ENCODE measurements around the gene MINPP1.

- TF ChIP-seq POLR2AphosphoS5 (IDR thresholded peaks at IDR 0.05) (no peak), CTCF (IDR thresholded peaks at IDR 0.05) (no peak), POLR2A (IDR thresholded peaks at IDR 0.05) (no peak)
Observed at GRCh38 chr10:87508837-87509236, 4.1 kb downstream of the MINPP1 start.

Measured in transverse colon (tissue), 4 donors.